ENCODE results near the gene SUSD6.

SUSD6 gene

DNA sequence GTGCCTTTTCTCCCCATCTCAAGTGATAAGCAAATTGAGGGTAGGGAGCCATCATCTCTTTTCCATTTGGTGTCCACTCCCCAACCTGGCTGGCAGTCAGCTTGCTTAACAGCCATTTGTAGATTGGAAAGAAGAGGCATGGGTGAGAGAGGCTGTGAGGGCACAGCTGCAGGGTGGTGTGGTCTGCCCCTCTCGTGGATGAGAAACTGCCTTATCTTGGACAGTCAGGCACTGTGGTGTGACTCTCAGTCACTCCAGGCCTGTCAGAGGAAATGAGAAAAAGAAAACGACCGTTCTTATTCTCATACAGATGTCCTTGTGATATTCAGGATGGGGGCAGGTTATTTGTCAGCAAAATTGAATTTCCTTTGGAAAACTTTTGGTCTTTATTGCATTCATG, 90.5 kb downstream of the SUSD6 start:
- Mint-ChIP-seq H3K4me1 (peaks cover 67% of the 10 kb centered on the region), H3K4me3 (no peak overlapping the region)
- TF ChIP-seq, protein P1, sequence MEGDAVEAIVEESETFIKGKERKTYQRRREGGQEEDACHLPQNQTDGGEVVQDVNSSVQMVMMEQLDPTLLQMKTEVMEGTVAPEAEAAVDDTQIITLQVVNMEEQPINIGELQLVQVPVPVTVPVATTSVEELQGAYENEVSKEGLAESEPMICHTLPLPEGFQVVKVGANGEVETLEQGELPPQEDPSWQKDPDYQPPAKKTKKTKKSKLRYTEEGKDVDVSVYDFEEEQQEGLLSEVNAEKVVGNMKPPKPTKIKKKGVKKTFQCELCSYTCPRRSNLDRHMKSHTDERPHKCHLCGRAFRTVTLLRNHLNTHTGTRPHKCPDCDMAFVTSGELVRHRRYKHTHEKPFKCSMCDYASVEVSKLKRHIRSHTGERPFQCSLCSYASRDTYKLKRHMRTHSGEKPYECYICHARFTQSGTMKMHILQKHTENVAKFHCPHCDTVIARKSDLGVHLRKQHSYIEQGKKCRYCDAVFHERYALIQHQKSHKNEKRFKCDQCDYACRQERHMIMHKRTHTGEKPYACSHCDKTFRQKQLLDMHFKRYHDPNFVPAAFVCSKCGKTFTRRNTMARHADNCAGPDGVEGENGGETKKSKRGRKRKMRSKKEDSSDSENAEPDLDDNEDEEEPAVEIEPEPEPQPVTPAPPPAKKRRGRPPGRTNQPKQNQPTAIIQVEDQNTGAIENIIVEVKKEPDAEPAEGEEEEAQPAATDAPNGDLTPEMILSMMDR (IDR thresholded peaks at IDR 0.05; ENCODE audit: unreplicated experiment in 3 of 3), result no peak

DNA sequence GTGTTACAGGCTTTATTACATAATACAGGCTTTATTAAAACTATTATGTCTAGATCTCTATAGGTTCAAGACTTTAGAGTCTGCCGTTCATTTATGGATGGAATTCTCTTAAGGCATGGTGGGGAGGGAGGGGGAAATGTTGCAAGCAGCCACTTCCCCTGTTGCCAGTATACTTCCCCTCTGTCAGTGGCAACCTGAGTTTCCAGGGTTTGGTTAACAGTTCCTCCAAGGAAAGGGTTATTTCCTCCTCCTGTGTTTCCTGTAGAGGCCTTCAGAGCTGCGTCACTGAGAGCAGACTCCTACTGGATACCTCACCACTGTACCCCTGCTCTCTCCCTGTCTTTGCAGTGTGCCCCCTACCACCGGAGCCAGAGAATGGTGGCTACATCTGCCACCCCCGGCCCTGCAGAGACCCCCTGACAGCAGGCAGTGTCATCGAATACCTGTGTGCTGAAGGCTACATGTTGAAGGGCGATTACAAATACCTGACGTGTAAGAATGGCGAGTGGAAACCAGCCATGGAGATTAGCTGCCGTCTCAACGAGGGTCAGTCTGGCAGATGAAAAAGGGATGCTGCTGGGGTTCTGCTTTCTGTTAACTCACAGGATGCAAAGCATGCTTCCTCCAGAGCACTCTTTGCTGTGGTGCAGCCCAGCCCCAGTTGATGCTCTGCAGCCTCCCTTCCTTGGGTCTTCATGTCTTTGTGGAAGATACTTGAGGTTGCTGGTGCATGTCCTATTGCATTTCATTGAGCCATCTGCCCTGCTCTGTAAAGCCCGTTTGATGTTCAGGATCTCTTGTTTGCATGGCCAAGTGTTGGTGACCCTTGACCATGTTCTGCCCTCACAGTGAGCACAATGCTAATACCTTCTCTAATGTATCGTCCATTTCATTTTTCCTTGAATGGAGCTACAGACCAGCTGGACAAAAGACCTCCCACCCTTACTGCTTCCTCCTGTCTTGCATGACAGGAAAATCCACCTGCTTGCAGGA, 91.9 kb downstream of the SUSD6 start:
- peaks cover 59% of the 10 kb centered on the region for H3K4me1 Mint-ChIP-seq
- H3K4me3 Mint-ChIP-seq, result no peak overlapping the region
- H3K9me3 Mint-ChIP-seq, result no peaks in the 10 kb centered on the region
- H3K36me3 Mint-ChIP-seq (ENCODE audit: low read depth), result peaks cover 16% of the 10 kb centered on the region
- TF ChIP-seq, protein P1 (IDR thresholded peaks at IDR 0.05; ENCODE audit: unreplicated experiment in 3 of 3), result no peak
- H3K27me3 Mint-ChIP-seq (ENCODE audit: low read depth), result no peaks in the 10 kb centered on the region
- H3K27ac Mint-ChIP-seq, result peak overlapping the region; percentile 8 to 66 (median 56)

More for the DNA sequence above, 90.5 kb downstream of the SUSD6 start:
- H3K27ac Mint-ChIP-seq, result no peak overlapping the region
- H3K9me3 Mint-ChIP-seq, result no peaks in the 10 kb centered on the region
- H3K36me3 Mint-ChIP-seq (ENCODE audit: low read depth), result peaks cover 13% of the 10 kb centered on the region
- H3K27me3 Mint-ChIP-seq (ENCODE audit: low read depth), result no peaks in the 10 kb centered on the region

DNA sequence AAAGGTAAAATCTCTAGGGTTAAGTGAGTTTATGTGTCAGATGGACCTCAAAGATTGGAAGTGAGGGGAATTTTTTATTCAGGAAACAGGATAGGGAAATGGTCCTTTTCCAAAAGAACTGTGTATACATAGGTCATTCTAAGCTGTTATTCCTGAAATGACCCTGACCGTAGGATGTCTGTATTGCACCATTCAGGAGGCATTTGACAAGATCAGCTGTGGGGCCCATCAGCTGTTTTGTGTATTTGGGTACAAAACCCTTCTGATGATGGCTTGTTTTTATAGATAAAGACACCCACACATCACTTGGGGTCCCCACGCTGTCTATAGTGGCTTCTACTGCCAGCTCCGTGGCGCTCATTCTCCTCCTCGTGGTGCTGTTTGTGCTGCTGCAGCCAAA, 92.9 kb downstream of the SUSD6 start:
- Mint-ChIP-seq H3K4me3 (no peak overlapping the region), H3K36me3 (ENCODE audit: low read depth) (peaks cover 23% of the 10 kb centered on the region), H3K27me3 (ENCODE audit: low read depth) (no peaks in the 10 kb centered on the region), H3K27ac (peak overlapping the region in 1 of 3 experiments; percentile 27), H3K4me1 (peaks cover 57% of the 10 kb centered on the region), H3K9me3 (no peaks in the 10 kb centered on the region)
- TF ChIP-seq, protein P1 (IDR thresholded peaks at IDR 0.05; ENCODE audit: unreplicated experiment in 3 of 3), result no peak

DNA sequence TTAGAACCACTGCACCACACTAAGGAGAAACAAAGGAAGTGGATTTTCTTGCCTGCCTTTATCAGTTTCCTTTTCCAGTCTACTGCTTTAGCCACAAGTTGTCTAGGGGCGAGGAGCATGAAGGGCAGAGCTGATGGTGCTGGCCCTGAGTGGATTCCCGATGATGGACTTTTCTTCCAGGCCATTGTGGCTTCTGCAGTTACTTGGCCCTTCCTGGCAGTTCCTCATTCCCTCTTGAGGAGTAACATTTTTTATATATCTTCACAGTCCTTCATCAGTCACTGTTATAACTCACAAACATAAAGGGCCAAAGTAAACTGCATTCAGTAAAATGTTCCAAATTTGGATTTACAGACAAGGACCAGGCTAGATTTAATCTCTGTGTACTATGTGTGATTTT, 94.3 kb downstream of the SUSD6 start:
- H3K4me3 Mint-ChIP-seq, result no peak overlapping the region
- H3K27ac Mint-ChIP-seq, result peak overlapping the region in 2 of 3 experiments; percentile 16 to 37
- H3K27me3 Mint-ChIP-seq (ENCODE audit: low read depth), result no peaks in the 10 kb centered on the region
- H3K36me3 Mint-ChIP-seq (ENCODE audit: low read depth), result peaks cover 28% of the 10 kb centered on the region
- H3K4me1 Mint-ChIP-seq, result peaks cover 57% of the 10 kb centered on the region
- TF ChIP-seq, protein P1 (IDR thresholded peaks at IDR 0.05; ENCODE audit: unreplicated experiment in 3 of 3), result no peak
- no peaks in the 10 kb centered on the region for H3K9me3 Mint-ChIP-seq

DNA sequence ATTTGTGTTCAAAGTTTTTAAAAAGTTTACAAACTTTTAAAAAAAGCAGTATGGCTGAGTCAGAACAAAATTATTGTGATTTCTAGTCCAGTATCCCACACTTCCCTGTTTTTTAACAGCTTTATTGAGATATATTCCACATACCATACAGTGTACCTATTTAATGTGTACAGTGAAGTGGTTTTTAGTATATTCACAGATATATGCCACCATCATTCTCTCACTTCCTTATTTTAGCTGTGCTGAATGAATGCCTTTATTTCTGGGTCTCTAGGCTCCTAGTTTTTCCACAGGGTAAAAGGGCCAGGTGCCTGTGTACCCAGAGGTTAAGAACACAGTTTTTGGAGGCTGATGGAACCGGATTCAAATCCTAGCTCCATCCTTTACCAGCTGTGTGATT, 96.7 kb downstream of the SUSD6 start:
- Mint-ChIP-seq H3K36me3 (ENCODE audit: low read depth) (peaks cover 34% of the 10 kb centered on the region), H3K9me3 (no peaks in the 10 kb centered on the region), H3K4me1 (peaks cover 65% of the 10 kb centered on the region), H3K27me3 (ENCODE audit: low read depth) (no peaks in the 10 kb centered on the region), H3K4me3 (no peak overlapping the region), H3K27ac (no peak overlapping the region)
- TF ChIP-seq, protein P1 (IDR thresholded peaks at IDR 0.05; ENCODE audit: unreplicated experiment in 3 of 3), result no peak

All from nephron (organoid).